GM12873 (cell line): ENCODE results near the gene ALK.

ENCODE experiments used
- TF ChIP-seq, protein P1 (sequence below): IDR thresholded peaks from 2 replicates; pipeline ENCODE4 v1.5.1; 2012; ENCODE audit warnings: low read depth, mild to moderate bottlenecking, moderate library complexity, low read length, control low read depth; ENCODE audit not compliant: insufficient read depth; ENCODE audit errors: missing control alignments

Gene ALK

DNA sequence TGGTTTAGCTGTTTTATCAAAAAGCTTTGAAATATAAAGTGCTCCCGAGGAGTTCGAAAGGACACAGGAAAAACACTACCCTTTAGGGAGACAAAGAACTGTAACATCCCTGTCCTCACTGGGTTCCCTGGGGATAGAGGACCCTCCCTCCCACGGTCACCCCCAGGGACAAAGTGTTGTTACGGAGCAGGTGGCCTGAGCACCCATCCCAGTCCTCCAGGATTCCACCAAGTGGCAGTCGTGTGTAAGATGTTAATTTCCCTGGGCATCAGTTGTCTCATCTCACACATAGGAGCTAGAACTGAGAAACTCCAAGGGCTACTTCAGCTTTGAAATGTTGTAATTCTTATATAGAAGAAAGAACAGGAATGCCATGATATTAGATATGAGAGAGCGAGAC, 137.7 kb downstream of the ALK start:
- TF ChIP-seq, protein P1, sequence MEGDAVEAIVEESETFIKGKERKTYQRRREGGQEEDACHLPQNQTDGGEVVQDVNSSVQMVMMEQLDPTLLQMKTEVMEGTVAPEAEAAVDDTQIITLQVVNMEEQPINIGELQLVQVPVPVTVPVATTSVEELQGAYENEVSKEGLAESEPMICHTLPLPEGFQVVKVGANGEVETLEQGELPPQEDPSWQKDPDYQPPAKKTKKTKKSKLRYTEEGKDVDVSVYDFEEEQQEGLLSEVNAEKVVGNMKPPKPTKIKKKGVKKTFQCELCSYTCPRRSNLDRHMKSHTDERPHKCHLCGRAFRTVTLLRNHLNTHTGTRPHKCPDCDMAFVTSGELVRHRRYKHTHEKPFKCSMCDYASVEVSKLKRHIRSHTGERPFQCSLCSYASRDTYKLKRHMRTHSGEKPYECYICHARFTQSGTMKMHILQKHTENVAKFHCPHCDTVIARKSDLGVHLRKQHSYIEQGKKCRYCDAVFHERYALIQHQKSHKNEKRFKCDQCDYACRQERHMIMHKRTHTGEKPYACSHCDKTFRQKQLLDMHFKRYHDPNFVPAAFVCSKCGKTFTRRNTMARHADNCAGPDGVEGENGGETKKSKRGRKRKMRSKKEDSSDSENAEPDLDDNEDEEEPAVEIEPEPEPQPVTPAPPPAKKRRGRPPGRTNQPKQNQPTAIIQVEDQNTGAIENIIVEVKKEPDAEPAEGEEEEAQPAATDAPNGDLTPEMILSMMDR: no peak

DNA sequence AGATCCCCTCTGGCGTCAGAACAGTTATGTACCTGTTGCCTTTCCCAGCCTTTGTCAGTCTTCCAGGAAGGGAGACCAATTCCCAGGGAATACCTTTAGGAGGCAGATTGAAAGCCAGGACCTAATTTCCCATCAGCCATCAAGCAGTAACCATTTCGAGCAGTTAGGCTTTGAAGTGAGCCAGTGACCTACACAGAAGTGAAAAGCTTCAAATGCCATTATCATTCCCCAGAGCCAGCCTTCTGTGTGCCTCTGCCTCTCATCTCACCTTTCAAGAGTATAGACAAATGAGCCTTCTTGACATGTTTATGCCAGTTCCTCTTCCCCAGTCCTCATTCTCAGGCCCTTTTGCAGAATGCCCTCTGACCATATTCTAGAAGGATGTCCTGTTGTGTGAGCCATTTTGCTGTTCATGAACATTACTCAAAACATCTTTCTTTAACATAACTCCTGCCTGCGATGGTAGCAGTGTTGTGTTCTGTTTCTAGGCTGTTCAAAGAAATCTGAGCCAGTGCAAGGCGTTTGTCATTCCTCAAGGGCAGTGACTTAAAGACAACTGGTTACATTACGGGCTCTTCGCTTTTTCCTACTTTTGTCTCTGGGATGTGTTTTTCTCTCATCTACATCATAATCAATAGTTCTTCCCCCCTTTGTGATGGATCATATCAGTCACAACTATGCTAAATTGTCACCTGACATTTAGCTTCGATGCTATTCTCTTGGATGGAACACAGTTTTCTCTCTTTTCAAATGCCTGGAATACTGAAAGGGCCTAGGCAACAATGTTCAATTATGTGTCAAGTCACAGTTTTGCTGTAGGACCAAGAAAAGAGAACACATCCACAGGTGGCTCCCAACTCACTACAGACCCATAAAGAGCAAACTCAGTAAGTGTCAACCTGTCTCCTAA, 138.6 kb downstream of the ALK start:
- TF ChIP-seq, protein P1: no peak

DNA sequence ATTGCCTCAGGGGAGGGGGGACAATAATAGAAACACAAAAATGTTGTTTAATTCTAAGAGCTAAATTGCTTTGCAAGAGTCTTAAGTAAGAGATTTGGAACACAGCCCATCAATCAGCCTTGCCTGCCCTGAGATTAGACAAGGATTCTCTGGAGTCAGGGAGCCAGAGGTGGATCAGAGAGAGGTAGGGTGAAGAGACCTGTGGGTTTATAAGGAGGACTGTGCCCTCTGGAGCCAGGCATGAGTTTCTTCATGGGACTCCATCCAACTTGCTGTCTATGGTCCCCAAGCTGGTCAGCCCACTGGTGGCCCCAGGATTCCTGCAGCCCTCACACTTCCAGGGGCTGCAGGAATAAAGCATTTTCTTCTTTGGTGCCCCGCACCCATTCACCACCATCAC, 139.3 kb downstream of the ALK start:
- TF ChIP-seq, protein P1: no peak

DNA sequence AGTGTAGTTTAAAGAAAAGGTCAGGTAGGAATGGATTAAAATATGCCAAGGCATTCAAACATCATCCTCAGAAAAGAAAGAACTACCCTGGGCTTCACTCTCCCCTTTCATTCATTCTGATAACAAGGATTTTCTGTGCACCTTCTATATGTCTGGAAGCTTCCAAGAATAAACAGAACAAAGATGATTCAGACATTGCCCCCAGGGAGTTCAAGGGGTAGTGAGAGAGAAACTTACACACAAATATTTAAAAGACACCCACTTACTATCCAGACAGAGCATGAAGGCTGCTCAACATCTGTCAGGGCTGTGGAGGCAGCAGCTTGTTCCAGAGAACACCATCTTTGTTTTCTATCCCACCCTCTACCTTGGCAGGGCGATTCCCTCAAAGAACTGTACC, 140.5 kb downstream of the ALK start:
- TF ChIP-seq, protein P1: no peak

DNA sequence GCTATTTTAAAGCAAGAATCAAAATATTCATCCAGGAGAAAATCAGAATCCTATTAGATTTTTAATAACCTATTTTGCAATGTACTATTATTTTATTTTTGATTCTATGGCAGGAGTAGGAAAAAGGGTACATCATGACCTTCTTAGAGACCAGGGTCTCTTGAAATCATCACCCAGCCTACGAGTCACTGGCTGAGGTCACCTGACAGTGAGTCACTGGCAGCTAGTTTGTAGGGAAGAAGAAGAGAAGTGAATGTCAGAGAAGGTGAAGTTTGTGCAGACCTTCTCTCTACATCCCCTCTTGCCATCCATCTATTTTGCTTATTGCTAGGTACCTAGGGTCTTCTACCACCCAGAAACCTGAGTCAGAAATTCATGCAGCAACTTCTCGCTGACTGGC, 144.2 kb downstream of the ALK start:
- TF ChIP-seq, protein P1: no peak

DNA sequence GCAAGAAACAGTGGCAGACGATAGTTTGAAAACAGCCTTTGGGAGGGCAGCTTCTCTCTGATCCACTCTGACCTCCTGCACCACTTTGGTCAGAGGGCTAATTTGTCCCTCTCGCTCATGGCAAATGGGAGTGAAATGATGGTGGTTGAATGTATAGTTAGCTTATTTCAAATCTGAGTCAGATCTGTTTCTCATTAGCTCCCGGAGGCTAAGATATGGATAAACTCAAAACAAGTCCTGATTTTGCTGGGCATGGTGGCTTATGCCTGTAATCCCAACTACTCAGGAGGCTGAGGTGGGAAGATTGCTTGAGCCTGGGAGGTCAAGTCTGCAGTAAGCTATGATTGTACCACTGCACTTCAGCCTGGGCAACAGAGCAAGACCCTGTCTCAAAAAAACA, 145.0 kb downstream of the ALK start:
- TF ChIP-seq, protein P1: no peak

DNA sequence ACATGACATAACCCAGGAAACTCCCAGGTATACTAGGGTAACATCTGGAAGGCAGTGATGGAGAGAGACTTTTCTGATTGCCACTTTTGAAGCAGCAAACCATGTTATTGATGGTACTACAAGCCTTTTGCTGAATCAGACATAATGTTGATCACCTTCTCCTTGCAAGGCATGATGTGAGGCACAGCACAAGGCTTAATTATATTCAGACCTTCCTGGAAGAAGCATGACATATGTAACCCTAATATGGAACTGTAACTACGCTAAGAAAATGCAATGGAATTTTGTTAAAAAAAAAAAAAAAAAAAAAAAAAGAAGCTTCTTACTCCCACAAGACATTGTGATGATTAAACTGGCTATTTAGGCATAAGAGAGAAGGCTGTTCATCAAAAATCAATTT, 145.4 kb downstream of the ALK start:
- TF ChIP-seq, protein P1: no peak
